ENCODE data around the gene CROCC.

DNA sequence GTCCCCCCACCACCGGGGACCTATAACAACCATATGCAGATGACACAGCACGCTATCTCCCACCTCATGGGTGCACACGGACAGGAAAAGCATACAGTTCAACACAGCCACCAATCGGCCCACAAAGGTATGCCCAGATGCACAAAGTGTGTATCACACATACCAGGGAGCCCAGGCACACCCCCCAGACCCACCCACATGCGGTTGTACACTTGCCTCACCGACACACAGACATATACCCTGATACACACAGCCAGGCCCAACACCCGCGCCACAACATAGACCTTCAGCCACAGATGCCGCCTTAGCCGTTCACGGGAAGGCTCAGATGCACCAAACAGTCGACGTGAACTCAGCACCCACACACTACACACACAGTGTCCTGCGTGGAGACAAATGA lies 5.5 kb downstream of the CROCC start:
- no peak for TF ChIP-seq ZNF354B (CRISPR knock-in tag; IDR thresholded peaks at IDR 0.05)
- TF ChIP-seq GATA2 (CRISPR knock-in tag; IDR thresholded peaks at IDR 0.05) = no peak
- no peak for TF ChIP-seq SETDB1 (IDR thresholded peaks at IDR 0.05; ENCODE audit: low read length)
- TF ChIP-seq, protein P1, sequence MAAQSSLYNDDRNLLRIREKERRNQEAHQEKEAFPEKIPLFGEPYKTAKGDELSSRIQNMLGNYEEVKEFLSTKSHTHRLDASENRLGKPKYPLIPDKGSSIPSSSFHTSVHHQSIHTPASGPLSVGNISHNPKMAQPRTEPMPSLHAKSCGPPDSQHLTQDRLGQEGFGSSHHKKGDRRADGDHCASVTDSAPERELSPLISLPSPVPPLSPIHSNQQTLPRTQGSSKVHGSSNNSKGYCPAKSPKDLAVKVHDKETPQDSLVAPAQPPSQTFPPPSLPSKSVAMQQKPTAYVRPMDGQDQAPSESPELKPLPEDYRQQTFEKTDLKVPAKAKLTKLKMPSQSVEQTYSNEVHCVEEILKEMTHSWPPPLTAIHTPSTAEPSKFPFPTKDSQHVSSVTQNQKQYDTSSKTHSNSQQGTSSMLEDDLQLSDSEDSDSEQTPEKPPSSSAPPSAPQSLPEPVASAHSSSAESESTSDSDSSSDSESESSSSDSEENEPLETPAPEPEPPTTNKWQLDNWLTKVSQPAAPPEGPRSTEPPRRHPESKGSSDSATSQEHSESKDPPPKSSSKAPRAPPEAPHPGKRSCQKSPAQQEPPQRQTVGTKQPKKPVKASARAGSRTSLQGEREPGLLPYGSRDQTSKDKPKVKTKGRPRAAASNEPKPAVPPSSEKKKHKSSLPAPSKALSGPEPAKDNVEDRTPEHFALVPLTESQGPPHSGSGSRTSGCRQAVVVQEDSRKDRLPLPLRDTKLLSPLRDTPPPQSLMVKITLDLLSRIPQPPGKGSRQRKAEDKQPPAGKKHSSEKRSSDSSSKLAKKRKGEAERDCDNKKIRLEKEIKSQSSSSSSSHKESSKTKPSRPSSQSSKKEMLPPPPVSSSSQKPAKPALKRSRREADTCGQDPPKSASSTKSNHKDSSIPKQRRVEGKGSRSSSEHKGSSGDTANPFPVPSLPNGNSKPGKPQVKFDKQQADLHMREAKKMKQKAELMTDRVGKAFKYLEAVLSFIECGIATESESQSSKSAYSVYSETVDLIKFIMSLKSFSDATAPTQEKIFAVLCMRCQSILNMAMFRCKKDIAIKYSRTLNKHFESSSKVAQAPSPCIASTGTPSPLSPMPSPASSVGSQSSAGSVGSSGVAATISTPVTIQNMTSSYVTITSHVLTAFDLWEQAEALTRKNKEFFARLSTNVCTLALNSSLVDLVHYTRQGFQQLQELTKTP (IDR thresholded peaks at IDR 0.05; ENCODE audit: low read depth in 1 of 2, partially characterized antibody in 2 of 2) = no peak
- no peak for TF ChIP-seq NONO (IDR thresholded peaks at IDR 0.05; ENCODE audit: low read depth in 2 of 2, low read length in 1 of 2)
- TF ChIP-seq NR3C1 (CRISPR knock-in tag; IDR thresholded peaks at IDR 0.05) = no peak
- TF ChIP-seq, protein P2, sequence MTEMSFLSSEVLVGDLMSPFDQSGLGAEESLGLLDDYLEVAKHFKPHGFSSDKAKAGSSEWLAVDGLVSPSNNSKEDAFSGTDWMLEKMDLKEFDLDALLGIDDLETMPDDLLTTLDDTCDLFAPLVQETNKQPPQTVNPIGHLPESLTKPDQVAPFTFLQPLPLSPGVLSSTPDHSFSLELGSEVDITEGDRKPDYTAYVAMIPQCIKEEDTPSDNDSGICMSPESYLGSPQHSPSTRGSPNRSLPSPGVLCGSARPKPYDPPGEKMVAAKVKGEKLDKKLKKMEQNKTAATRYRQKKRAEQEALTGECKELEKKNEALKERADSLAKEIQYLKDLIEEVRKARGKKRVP (CRISPR knock-in tag; IDR thresholded peaks at IDR 0.05) = no peak
- no peak for TF ChIP-seq CSDE1 (IDR thresholded peaks at IDR 0.05)
